ENCODE results near the gene FOXC1.

The FOXC1 gene

GRCh38 chr6:1624058-1624850, 14.5 kb downstream of the FOXC1 start:
- DNase-seq (ENCODE audit: low read depth), result no peak

DNA sequence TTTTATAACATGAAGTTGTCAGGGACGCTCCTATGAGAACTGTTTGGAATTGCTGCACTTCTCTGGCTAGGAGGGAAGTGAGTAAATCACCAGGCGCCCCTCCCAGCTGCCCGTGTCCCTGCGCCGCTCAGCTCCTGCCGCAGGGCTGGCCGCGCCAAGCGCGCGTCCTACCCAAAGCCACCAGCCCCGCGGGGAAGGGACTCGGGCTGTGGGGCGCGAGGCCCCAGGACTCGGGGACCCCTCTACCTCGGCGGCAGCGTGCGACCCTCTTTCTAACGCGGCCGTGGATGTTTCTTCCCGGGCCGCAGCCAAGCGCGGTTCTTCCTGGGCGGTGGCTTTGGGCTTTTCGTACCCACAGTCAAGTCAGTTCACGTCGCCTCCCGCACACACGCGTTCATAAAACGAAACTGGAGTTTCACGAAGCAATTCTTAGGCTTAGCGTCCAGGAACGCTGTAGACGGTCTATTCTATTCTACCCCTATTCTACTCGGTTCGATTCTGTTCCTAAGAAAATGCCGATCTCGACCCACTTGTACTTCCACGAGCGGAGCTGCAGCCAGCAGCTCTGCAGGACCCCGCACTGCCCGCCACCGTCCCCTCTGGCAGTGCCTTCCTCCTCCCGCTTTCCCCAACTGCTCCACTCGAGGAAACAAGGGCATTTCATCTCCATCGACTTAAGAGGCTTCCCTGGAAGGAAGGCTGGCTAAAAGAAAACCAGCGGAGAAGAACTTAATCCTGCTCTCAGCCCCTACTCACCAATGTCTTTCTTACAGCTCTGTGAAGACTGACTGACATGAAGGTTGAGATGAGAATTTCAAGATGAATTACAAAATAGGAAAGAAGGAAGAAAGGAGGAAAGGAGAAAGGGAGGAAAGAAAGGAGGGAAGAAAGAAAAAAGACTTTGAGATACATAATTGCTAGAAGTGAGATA, 15.4 kb downstream of the FOXC1 start:
- DNase-seq (ENCODE audit: low read depth), result no peak

GRCh38 chr6:1625794-1626435, 16.2 kb downstream of the FOXC1 start:
- DNase-seq (ENCODE audit: low read depth), result no peak

GRCh38 chr6:1626481-1626880, 16.8 kb downstream of the FOXC1 start:
- DNase-seq (ENCODE audit: low read depth), result no peak

- DNase-seq (ENCODE audit: low read depth), result no peak
Measured at GRCh38 chr6:1627827-1628560, 18.3 kb downstream of the FOXC1 start.

- DNase-seq (ENCODE audit: low read depth), result no peak
Measured at GRCh38 chr6:1629316-1629715, 19.6 kb downstream of the FOXC1 start.

- DNase-seq (ENCODE audit: low read depth), result no peak
Measured at GRCh38 chr6:1630212-1630770, 20.6 kb downstream of the FOXC1 start.

DNA sequence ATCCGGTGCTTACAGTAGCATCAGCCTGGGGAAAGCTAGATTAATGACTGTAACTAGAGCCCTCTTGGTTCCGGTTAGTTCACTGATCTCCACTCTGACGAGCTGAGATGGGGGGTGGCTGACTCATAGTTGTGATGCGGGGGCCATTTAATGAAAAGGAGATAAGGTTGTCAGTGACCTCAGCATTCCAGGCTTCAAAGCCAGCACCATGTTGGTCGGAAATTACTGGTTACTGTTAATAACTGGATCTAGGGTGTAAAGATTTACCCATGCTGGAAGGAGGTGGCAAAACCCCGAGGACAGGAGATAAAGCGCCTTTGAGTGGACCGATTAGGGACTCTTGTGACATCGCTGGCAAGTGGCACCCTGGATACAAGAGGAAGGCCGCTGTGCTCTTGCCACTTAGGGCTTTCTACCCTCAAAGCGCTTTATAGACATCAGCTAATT, 21.1 kb downstream of the FOXC1 start:
- no peak for DNase-seq (ENCODE audit: low read depth)

GRCh38 chr6:1631251-1631650, 21.5 kb downstream of the FOXC1 start:
- DNase-seq (ENCODE audit: low read depth), result no peak

DNA sequence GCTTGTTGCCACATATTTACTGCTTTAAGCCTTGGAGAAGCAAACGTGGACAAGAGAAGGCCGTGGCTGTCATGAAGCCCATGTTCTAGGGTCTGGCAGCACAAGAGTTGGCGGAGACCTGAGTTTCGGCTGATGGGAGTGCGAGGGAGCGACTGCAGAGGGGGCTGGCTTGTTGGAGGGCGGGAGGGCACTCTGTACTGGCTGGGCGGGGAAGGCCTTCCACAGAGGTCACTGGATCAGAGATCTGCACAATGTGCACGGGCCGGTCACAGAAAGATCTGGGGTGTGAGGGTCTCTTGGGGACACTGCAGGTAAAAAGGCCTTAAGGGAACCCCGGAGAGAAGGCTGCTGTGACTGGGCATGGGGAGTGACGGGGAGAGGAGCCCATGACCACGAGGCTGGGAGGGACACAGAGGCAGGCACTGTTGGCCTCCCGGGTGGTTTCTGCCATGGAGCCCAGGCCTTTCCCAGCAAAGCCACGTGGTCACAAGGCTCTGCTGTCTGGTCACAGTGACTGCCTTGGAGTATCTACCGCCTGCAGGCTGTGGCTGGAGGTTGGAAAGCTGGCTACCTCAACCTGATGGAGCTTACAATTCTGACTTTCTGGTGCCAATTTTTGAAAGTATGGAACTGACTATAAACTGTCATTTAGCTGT, 23.8 kb downstream of the FOXC1 start:
- no peak for DNase-seq (ENCODE audit: low read depth)

DNA sequence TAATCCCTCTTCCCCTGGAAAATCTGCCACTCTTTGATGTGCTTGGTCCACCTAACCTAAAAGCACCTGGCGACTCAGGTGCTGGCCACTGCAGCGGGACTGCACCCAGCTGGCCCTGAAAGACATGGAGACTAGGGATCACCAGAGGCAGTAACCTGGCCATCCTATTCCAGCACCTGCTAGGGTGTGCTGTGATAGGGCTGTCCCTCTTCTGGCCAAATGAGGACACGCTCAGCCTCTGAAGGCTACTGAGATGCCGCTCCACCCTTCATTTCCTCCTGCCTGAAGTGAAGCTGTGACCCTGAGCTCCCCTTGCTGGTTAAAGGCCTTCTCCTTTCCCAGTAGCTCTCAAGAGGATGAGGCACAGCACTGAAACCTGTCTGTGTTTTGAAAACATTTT, 24.4 kb downstream of the FOXC1 start:
- DNase-seq (ENCODE audit: low read depth), result no peak

DNA sequence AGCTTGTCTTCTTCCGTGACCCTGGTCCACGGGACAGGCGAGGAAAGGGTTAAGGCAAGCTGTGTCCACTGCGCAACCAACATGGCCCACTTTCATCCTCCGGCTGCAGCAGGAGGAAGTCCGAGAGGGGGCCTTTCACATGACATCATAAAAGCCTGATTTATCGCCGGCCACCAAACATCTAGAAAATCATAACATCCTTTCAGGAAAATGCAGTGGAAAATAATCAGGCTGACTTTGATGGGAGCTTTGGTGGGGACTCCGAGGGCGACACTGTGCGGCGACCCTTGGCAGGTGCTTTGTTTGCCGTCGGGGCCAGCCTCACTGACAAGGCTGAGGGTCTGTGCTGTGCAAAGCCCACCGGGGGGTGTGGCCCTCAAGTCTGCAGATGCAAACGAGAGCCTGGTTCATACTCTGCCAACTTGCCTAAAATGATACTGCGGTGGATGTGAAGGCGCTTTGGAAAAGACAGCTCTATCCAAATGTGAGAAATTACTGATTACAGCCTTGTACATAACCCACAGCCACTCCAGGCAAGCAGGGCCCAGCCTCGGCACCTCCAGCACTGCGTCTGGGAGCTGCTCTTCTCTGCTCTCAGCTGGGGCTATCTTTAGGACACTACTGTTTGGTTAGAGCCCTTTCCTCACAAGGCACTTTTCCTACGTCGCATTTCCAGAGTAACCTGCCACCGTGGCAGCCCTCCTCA, 25.7 kb downstream of the FOXC1 start:
- DNase-seq (ENCODE audit: low read depth), result no peak

- no peak for DNase-seq (ENCODE audit: low read depth)
Measured at GRCh38 chr6:1636272-1636825, 26.6 kb downstream of the FOXC1 start.

DNA sequence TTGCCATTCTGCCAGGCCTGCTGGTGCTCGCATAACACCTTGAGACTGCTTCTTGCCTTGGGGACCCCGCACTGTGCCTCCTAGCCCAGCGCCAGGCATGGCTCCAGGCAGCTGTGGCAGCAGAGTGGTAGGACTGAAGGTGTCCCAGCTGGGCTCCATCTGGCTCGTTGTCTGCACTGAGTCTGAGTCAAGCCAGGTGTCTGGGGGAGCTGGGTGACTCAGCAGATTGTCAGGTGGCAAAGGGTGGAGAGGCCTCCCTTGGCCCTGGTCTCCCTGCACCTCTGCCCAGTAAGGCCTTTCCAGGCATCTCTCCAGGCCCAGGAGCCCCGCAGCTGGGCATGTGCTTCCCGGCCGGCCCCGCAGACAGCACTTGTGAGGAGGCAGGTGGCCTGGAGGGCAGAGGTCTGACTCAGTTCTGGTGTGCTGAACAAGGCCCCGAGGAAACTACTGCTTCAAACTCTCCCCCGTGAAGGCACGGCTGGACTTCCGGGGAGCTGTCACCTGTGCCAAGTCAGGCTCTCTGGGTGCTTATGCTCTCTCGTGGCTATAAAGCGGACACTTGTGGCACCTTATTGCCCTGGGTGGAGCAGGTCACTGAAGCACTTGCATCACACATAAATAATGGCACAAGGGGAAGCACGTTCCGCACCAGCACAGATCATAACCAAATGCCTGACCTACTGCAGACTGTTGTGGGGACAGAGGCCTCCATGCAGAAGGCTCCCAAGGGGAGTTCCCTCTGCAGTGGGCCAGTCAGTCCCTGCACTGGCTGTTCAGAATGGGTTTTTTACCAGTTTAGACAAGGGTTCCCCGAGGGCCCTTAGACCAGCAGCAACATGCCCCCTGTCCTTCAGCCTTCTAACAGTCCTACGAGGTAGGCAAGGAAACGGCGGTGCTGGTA, 27.5 kb downstream of the FOXC1 start:
- DNase-seq (ENCODE audit: low read depth), result no peak

DNA sequence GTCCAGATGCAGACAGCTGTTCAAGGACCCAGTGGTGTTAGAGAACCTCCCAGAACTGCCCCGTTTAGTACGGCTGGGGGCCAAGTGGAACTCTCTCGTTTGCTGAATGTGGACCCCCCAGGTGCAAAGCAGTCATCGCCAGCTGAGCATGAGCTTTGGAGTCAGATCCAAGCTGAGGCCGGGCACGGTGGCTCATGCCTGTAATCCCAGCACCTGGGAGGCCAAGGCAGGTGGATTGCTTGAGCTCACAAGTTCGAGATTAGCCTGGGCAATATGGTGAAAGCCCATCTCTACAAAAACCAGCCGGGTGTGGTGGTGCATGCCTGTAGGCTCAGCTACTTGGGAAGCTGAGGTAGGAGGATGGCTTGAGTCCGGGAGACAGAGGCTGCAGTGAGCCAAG, 29.7 kb downstream of the FOXC1 start:
- DNase-seq (ENCODE audit: low read depth), result no peak

DNA sequence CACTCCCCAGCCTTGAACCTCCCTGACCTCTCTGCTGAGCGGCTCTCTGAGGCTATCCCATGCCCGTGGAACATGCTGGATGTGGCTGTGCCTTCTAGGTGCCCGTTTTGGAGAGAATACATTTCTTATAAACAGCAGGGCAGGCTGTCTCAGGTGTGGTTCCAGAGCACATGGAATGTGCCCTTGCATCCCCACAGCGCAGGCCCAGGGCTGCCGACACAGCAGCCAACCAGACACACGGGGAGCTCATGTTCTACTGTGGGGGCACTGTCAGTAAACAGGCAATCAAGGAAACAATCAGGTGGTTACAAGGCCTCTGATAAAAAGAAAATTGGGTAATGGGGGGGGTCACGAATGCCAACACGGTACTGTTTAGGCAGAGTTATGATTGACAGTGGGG, 30.8 kb downstream of the FOXC1 start:
- DNase-seq (ENCODE audit: low read depth), result no peak

- no peak for DNase-seq (ENCODE audit: low read depth)
Measured at GRCh38 chr6:1641343-1641885, 31.7 kb downstream of the FOXC1 start.

- no peak for DNase-seq (ENCODE audit: low read depth)
Measured at GRCh38 chr6:1643111-1643510, 33.4 kb downstream of the FOXC1 start.

All from CMK (cell line).